HCT116 (cell line): ENCODE results near the gene ARID2. TPM values are rescaled to one million over a fixed set of nuclear protein-coding genes. Genes with fewer than 3 reads are reported as not detected.

ENCODE experiments used
- ATAC-seq: fragments of 200-7000 bp; cut with Tn5 transposase; 2 replicates; pipeline ENCODE4 v1.9.1; 2020; ENCODE audit warnings: mild to moderate bottlenecking, moderate library complexity
- BruUV-seq: library from RNA; stranded (reverse); fragments of 400-500 nt; replicated peaks from 2 replicates; lab custom pipeline; 2021; lab: Mats Ljungman, UMichigan
- CTCF ChIA-PET: fragments of 300-600 bp; sonication (Branson Sonifier 250); formaldehyde crosslinking; loops from one replicate; lab custom pipeline; 2021; ENCODE audit warnings: antibody characterized with exemption; lab: Charles Lee
- POLR2A ChIA-PET: fragments of 300-600, 350-600 bp; sonication (Branson Sonifier 250); formaldehyde crosslinking; loops from one replicate; lab custom pipeline; 2021; ENCODE audit warnings: antibody characterized with exemption; lab: Charles Lee
- RAD21 ChIA-PET, 2 experiments: fragments of 300-600 bp; sonication (Branson Sonifier 250); formaldehyde crosslinking; loops; one replicate each; lab custom pipeline; 2023; ENCODE audit warnings: low total read pairs in 2 of 2; ENCODE audit not compliant: uncharacterized antibody in 2 of 2, unreplicated experiment in 2 of 2, low non-redundant PET in 1 of 2; lab: Charles Lee
- DNase-seq: peaks from one replicate; pipeline ENCODE4 v3.0.0-alpha.2; 2010; ENCODE audit warnings: low read depth, low spot score
- H2AFZ ChIP-seq: fragments of 200-600 bp; shearing (Covaris generic), sonication (generic); 2 replicates; pipeline ENCODE4 v1.6.1; 2017; ENCODE audit warnings: low read depth, mixed run types, mixed read lengths, antibody characterized with exemption, low read length; ENCODE audit not compliant: poor library complexity, severe bottlenecking
- H3K27ac ChIP-seq: 2 replicates; pipeline ENCODE4 v1.5.1; 2012; ENCODE audit warnings: low read depth, low read length
- H3K27me3 ChIP-seq: fragments of 200-600 bp; sonication (generic); 2 replicates; pipeline ENCODE4 v1.6.1; 2016; ENCODE audit warnings: mixed run types, low read length, mixed read lengths; ENCODE audit not compliant: insufficient read depth
- H3K36me3 ChIP-seq, 2 experiments: fragments of 200-500 bp in 1 of 2; fragments of 200-600 bp in 1 of 2; sonication (Bioruptor generic) in 1 of 2; sonication (generic) in 1 of 2; 2 replicates each; pipeline versions ENCODE4 v1.5.1 to v1.6.1; 2014 to 2016; ENCODE audit warnings: low read length in 2 of 2, inconsistent platforms in 1 of 2, mixed read lengths in 1 of 2, mixed run types in 1 of 2; ENCODE audit not compliant: insufficient read depth in 2 of 2, control insufficient read depth in 1 of 2
- H3K4me1 ChIP-seq, 2 experiments: fragments of 200-600 bp in 1 of 2; sonication (generic) in 1 of 2; 2 replicates each; pipeline versions ENCODE4 v1.5.1 to v1.6.1; 2012 to 2017; ENCODE audit warnings: low read length in 2 of 2, inconsistent platforms in 1 of 2, mild to moderate bottlenecking in 1 of 2, mixed read lengths in 1 of 2, mixed run types in 1 of 2, moderate library complexity in 1 of 2; ENCODE audit not compliant: insufficient read depth in 2 of 2, control insufficient read depth in 1 of 2
- H3K4me2 ChIP-seq: fragments of 200-600 bp; sonication (generic); 2 replicates; pipeline ENCODE4 v1.6.1; 2017; ENCODE audit warnings: mixed run types, low read length, mixed read lengths
- H3K4me3 ChIP-seq, 2 experiments: fragments of 200-600 bp in 1 of 2; sonication (generic) in 1 of 2; replicated peaks in 1 of 2; 2 replicates each; pipeline ENCODE4 v1.5.1; 2011 to 2016; ENCODE audit warnings: low read length in 2 of 2, control low read depth in 1 of 2, low read depth in 1 of 2, mild to moderate bottlenecking in 1 of 2, mixed read lengths in 1 of 2, mixed run types in 1 of 2
- H3K79me2 ChIP-seq: fragments of 200-600 bp; sonication (generic); 2 replicates; pipeline ENCODE4 v1.6.1; 2017; ENCODE audit warnings: mild to moderate bottlenecking, mixed run types, low read length, moderate library complexity, mixed read lengths; ENCODE audit not compliant: insufficient read depth
- H3K9ac ChIP-seq: fragments of 200-600 bp; sonication (generic); 2 replicates; pipeline ENCODE4 v1.6.1; 2016; ENCODE audit warnings: low read length, mixed read lengths
- H3K9me2 ChIP-seq: fragments of 200-600 bp; sonication (generic), shearing (Covaris generic); 2 replicates; pipeline ENCODE4 v1.6.1; 2017; ENCODE audit warnings: mixed run types, mild to moderate bottlenecking, moderate library complexity; ENCODE audit not compliant: insufficient read depth
- H3K9me3 ChIP-seq, 2 experiments: fragments of 200-500 bp in 1 of 2; fragments of 200-600 bp in 1 of 2; sonication (Bioruptor generic) in 1 of 2; sonication (generic) in 1 of 2; 2 replicates each; pipeline ENCODE4 v1.6.1; 2014 to 2017; ENCODE audit warnings: low read length in 2 of 2, mixed read lengths in 2 of 2, inconsistent platforms in 1 of 2, low read depth in 1 of 2, mild to moderate bottlenecking in 1 of 2, mixed run types in 1 of 2, moderate library complexity in 1 of 2; ENCODE audit not compliant: control insufficient read depth in 1 of 2, insufficient read depth in 1 of 2
- H4K20me1 ChIP-seq: fragments of 200-600 bp; sonication (generic), shearing (Covaris generic); 2 replicates; pipeline ENCODE4 v1.6.1; 2017; ENCODE audit warnings: mixed run types, mild to moderate bottlenecking, moderate library complexity; ENCODE audit not compliant: insufficient read depth
- CBX3 ChIP-seq: IDR thresholded peaks from 2 replicates; pipeline ENCODE4 v1.6.1; 2012; ENCODE audit warnings: low read depth
- CEBPB ChIP-seq: IDR thresholded peaks from 2 replicates; pipeline ENCODE4 v1.6.1; 2012; ENCODE audit warnings: low read depth
- CTCF ChIP-seq, 3 experiments: fragments of 200-600 bp in 1 of 3; sonication (generic) in 1 of 3; IDR thresholded peaks in 2 of 3; conservative IDR thresholded peaks in 1 of 3; 2 replicates each; pipeline ENCODE4 v1.5.1; 2012 to 2017; ENCODE audit warnings: low read depth in 2 of 3, low read length in 2 of 3, antibody characterized with exemption in 1 of 3, borderline replicate concordance in 1 of 3, control low read depth in 1 of 3, mild to moderate bottlenecking in 1 of 3, mixed read lengths in 1 of 3, mixed run types in 1 of 3, moderate library complexity in 1 of 3; ENCODE audit not compliant: insufficient read depth in 1 of 3
- ELF1 ChIP-seq: IDR thresholded peaks from 2 replicates; pipeline ENCODE4 v1.6.1; 2012; ENCODE audit warnings: low read depth, borderline replicate concordance
- EZH2 ChIP-seq: fragments of 200-600 bp; sonication (generic); IDR thresholded peaks from 2 replicates; pipeline ENCODE4 v1.6.1; 2017; ENCODE audit warnings: antibody characterized with exemption, mixed run types
- EZH2phosphoT487 ChIP-seq: fragments of 200-600 bp; IDR thresholded peaks from 2 replicates; pipeline ENCODE4 v1.6.1; 2018; ENCODE audit warnings: antibody characterized with exemption, borderline replicate concordance
- FOSL1 ChIP-seq: IDR thresholded peaks from 2 replicates; pipeline ENCODE4 v1.6.1; 2012; ENCODE audit warnings: low read depth
- MAX ChIP-seq: IDR thresholded peaks from 2 replicates; pipeline ENCODE4 v1.6.1; 2012
- POLR2A ChIP-seq: IDR thresholded peaks from 2 replicates; pipeline ENCODE4 v1.7.0; 2011; ENCODE audit warnings: borderline replicate concordance; ENCODE audit not compliant: insufficient read depth, insufficient read length; ENCODE audit errors: extremely low read depth
- POLR2AphosphoS5 ChIP-seq: IDR thresholded peaks from 2 replicates; pipeline ENCODE4 v1.6.1; 2011; ENCODE audit warnings: mild to moderate bottlenecking, low read depth, low read length, moderate library complexity
- RAD21 ChIP-seq: IDR thresholded peaks from 2 replicates; pipeline ENCODE4 v1.6.1; 2012; ENCODE audit warnings: low read depth, mild to moderate bottlenecking
- REST ChIP-seq: IDR thresholded peaks from 2 replicates; pipeline ENCODE4 v1.6.1; 2012; ENCODE audit warnings: low read depth
- SP1 ChIP-seq: IDR thresholded peaks from 2 replicates; pipeline ENCODE4 v1.6.1; 2012; ENCODE audit warnings: low read depth
- TCF7L2 ChIP-seq: IDR thresholded peaks from 2 replicates; pipeline ENCODE4 v1.7.0; 2011; ENCODE audit warnings: borderline replicate concordance, inconsistent platforms; ENCODE audit not compliant: insufficient read depth, insufficient read length; ENCODE audit errors: extremely low read depth
- intact Hi-C: fragments of 100-400 bp; cut with micrococcal nuclease; formaldehyde crosslinking; loops from 2 replicates; pipeline ENCODE4 v1.10.0; 2022
- total RNA-seq: library from RNA; stranded (reverse); gene quantifications from one replicate; pipeline ENCODE4 v1.2.1, GENCODE V29; 2021; ENCODE audit not compliant: unreplicated experiment
- TF ChIP-seq, protein P1 (sequence below): IDR thresholded peaks from 2 replicates; pipeline ENCODE4 v1.6.1; 2011; ENCODE audit warnings: mild to moderate bottlenecking, low read length, moderate library complexity; ENCODE audit not compliant: insufficient replicate concordance; ENCODE audit errors: extremely low read depth
- TF ChIP-seq, protein P2 (sequence below): IDR thresholded peaks from 2 replicates; pipeline ENCODE4 v1.6.1; 2012

The ARID2 gene
- total RNA-seq, 1 experiment from 2014 or later = 30.5 TPM

GRCh38 chr12:45695035-45695434, 34.5 kb upstream of the ARID2 start:
- Histone ChIP-seq H3K27me3 (no peaks in the 10 kb centered on the region), H3K9ac (no peak overlapping the region)
- BruUV-seq = no TSS peak
- ChIA-PET RAD21 (no interaction called here), POLR2A (interaction anchor here (0.5 kb wide), 1 partner anchor 34 kb away, joined by 3 read pairs; no protein-coding TSS in a partner anchor)
- TF ChIP-seq FOSL1 (no peak), CTCF (IDR thresholded peaks at IDR 0.05 in 2 of 3, conservative IDR thresholded peaks at IDR 0.05 in 1 of 3; ENCODE audit: borderline replicate concordance in 1 of 3, insufficient read depth in 1 of 3, low read depth in 2 of 3, low read length in 2 of 3) (no peak), EZH2phosphoT487 (no peak), REST (no peak), POLR2A (no peak), CBX3 (no peak), POLR2AphosphoS5 (no peak), TCF7L2 (no peak), MAX (no peak), SP1 (no peak), CEBPB (no peak), EZH2 (no peak), ELF1 (no peak), RAD21 (no peak)
- TF ChIP-seq, protein P1, sequence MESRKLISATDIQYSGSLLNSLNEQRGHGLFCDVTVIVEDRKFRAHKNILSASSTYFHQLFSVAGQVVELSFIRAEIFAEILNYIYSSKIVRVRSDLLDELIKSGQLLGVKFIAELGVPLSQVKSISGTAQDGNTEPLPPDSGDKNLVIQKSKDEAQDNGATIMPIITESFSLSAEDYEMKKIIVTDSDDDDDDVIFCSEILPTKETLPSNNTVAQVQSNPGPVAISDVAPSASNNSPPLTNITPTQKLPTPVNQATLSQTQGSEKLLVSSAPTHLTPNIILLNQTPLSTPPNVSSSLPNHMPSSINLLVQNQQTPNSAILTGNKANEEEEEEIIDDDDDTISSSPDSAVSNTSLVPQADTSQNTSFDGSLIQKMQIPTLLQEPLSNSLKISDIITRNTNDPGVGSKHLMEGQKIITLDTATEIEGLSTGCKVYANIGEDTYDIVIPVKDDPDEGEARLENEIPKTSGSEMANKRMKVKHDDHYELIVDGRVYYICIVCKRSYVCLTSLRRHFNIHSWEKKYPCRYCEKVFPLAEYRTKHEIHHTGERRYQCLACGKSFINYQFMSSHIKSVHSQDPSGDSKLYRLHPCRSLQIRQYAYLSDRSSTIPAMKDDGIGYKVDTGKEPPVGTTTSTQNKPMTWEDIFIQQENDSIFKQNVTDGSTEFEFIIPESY = no peak
- TF ChIP-seq, protein P2, sequence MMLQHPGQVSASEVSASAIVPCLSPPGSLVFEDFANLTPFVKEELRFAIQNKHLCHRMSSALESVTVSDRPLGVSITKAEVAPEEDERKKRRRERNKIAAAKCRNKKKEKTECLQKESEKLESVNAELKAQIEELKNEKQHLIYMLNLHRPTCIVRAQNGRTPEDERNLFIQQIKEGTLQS = no peak
- TF ChIP-seq, all 23 proteins: peak for 0
- Histone ChIP-seq H4K20me1 (no peaks in the 10 kb centered on the region), H3K9me2 (no peaks in the 10 kb centered on the region), H3K27ac (no peak overlapping the region), H3K36me3 (no peaks in the 10 kb centered on the region), H3K4me3 (no peak overlapping the region), H3K4me1 (no peaks in the 10 kb centered on the region), H2AFZ (no peak overlapping the region), H3K9me3 (peaks cover 0 to 3% of the 10 kb centered on the region in 2 experiments; a peak in 1 of 4 replicates), H3K4me2 (no peak overlapping the region), H3K79me2 (no peaks in the 10 kb centered on the region)
- intact Hi-C loops = no loop called here
- DNase-seq (no peak), ATAC-seq (no peak)
- CTCF ChIA-PET = no interaction called here
